Measurements from ENCODE around the gene KAT14. TPM values are rescaled to one million over a fixed set of nuclear protein-coding genes. Genes with fewer than 3 reads are reported as not detected.
"Not testable (repeated sequence)": the region's sequence is repeated elsewhere in the genome, so short reads cannot be mapped to it uniquely, and the experiment has no call there.

The KAT14 gene
- total RNA-seq, 1 experiment from 2014 or later, result 28.4 TPM

DNA sequence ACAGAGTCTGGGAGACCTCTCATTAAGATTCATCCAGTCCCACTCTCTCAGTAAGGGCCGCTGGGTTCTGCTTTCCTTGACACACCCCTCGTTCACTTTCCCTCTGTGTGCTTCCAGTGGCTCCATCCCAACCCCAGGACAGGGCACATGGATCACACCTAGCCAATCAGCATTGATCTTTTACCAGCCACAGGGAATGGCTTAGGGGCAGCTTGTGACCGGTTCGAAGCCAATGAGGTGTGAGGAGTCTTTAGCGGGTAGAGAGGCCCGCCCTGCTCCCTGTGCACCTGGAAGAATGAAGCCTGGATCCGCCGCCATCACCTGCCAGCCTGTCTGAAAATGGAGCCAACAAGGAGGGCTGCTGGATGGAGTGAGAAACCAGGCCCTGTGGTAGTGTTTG, 44.8 kb upstream of the KAT14 start:
- BruUV-seq (replicated peaks), result no TSS peak
- Histone ChIP-seq H3K4me1 (replicated peaks; ENCODE audit: insufficient read depth) (no peaks in the 10 kb centered on the region), H3K4me2 (no peak overlapping the region), H3K9me2 (ENCODE audit: insufficient read depth) (no peaks in the 10 kb centered on the region), H3K4me3 (no peak overlapping the region), H3K27me3 (ENCODE audit: insufficient read depth, low read depth) (no peaks in the 10 kb centered on the region), H2AFZ (no peak overlapping the region), H3F3A (ENCODE audit: insufficient read depth, low read depth) (no peaks in the 10 kb centered on the region), H3K9me3 (ENCODE audit: insufficient read depth, low read depth) (no peaks in the 10 kb centered on the region), H4K20me1 (ENCODE audit: insufficient read depth) (no peaks in the 10 kb centered on the region), H3K79me2 (ENCODE audit: low read depth) (no peaks in the 10 kb centered on the region), H3K36me3 (ENCODE audit: low read depth) (no peaks in the 10 kb centered on the region), H3K27ac (no peak overlapping the region)
- no peak for TF ChIP-seq EZH2 (IDR thresholded peaks at IDR 0.05; ENCODE audit: low read depth)
- no peak for TF ChIP-seq CTCF (conservative IDR thresholded peaks at IDR 0.05)
- POLR2A ChIA-PET (ENCODE audit: unreplicated experiment), result no interaction called here
- CTCF ChIA-PET, result interaction anchor here (0.6 kb wide), 1 partner anchor 97 kb away, joined by 4 read pairs; no protein-coding TSS in a partner anchor
- intact Hi-C loops (cut with micrococcal nuclease; ENCODE audit: unreplicated experiment), result no loop called here
- DNase-seq, result no peak

DNA sequence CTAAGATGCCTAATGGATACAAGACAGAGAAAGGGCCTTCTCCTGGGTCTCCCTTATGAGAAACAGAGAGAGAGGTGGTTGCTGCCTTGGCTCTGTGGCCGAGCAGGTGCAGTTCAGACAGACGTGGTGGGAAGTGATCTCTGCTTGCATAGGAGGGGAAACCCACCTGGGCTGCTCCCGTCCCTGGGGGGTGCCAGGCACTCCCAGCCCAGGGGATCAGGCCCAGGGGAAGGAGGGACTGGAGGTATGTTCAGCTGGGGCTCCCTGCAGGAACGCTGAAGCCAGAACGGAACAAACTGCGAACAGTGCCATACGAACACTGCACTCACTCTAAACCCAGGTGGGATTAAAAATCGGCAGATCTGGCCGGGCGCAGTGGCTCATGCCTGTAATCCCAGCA, 44.3 kb upstream of the KAT14 start:
- no peaks in the 10 kb centered on the region for H4K20me1 ChIP-seq (ENCODE audit: insufficient read depth)
- no peak overlapping the region for H3K4me3 ChIP-seq
- no TSS peak for BruUV-seq (replicated peaks)
- DNase-seq, result no peak
- no peak overlapping the region for H3K4me2 ChIP-seq
- intact Hi-C loops (cut with micrococcal nuclease; ENCODE audit: unreplicated experiment), result no loop called here
- H3K79me2 ChIP-seq (ENCODE audit: low read depth), result no peaks in the 10 kb centered on the region
- POLR2A ChIA-PET (ENCODE audit: unreplicated experiment), result no interaction called here
- no peaks in the 10 kb centered on the region for H3K36me3 ChIP-seq (ENCODE audit: low read depth)
- H3K9me3 ChIP-seq (ENCODE audit: insufficient read depth, low read depth), result no peaks in the 10 kb centered on the region
- H3K4me1 ChIP-seq (replicated peaks; ENCODE audit: insufficient read depth), result no peaks in the 10 kb centered on the region
- TF ChIP-seq CTCF (conservative IDR thresholded peaks at IDR 0.05) (no peak), EZH2 (IDR thresholded peaks at IDR 0.05; ENCODE audit: low read depth) (no peak)
- H3K27me3 ChIP-seq (ENCODE audit: insufficient read depth, low read depth), result no peaks in the 10 kb centered on the region
- no peak overlapping the region for H2AFZ ChIP-seq
- H3F3A ChIP-seq (ENCODE audit: insufficient read depth, low read depth), result no peaks in the 10 kb centered on the region
- H3K27ac ChIP-seq, result no peak overlapping the region
- CTCF ChIA-PET, result interaction anchor here (0.6 kb wide), 1 partner anchor 98 kb away, joined by 4 read pairs; no protein-coding TSS in a partner anchor
- H3K9me2 ChIP-seq (ENCODE audit: insufficient read depth), result no peaks in the 10 kb centered on the region

DNA sequence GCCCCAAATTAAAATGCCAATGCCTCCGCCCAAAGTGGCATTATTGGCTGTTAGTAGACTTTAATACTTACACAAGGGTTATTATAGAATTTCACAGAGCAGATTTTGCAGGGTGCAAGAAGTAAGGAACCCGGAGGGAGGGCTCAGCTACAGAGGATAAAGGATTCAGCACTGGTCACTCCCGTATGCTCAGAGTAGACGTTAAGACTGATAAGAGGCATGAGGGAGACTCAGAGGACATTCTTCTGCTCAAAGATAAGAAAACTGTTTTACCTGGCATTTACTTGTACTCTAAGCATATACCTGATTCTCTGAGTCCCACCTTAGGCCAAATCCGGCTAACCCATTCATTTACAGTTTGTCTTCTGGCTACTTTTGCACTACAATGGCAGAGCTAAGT, 43.5 kb upstream of the KAT14 start:
- no peak for TF ChIP-seq CTCF (conservative IDR thresholded peaks at IDR 0.05)
- no peak for TF ChIP-seq EZH2 (IDR thresholded peaks at IDR 0.05; ENCODE audit: low read depth)
- no peaks in the 10 kb centered on the region for H3K27me3 ChIP-seq (ENCODE audit: insufficient read depth, low read depth)
- ChIA-PET CTCF (no interaction called here), POLR2A (ENCODE audit: unreplicated experiment) (no interaction called here)
- no peak overlapping the region for H3K4me3 ChIP-seq
- no peaks in the 10 kb centered on the region for H3K79me2 ChIP-seq (ENCODE audit: low read depth)
- H3K36me3 ChIP-seq (ENCODE audit: low read depth), result no peaks in the 10 kb centered on the region
- H3K9me2 ChIP-seq (ENCODE audit: insufficient read depth), result no peaks in the 10 kb centered on the region
- H3K4me1 ChIP-seq (replicated peaks; ENCODE audit: insufficient read depth), result no peaks in the 10 kb centered on the region
- no peaks in the 10 kb centered on the region for H3F3A ChIP-seq (ENCODE audit: insufficient read depth, low read depth)
- no peaks in the 10 kb centered on the region for H4K20me1 ChIP-seq (ENCODE audit: insufficient read depth)
- no peak overlapping the region for H2AFZ ChIP-seq
- no peaks in the 10 kb centered on the region for H3K9me3 ChIP-seq (ENCODE audit: insufficient read depth, low read depth)
- no peak for DNase-seq
- no peak overlapping the region for H3K4me2 ChIP-seq
- intact Hi-C loops (cut with micrococcal nuclease; ENCODE audit: unreplicated experiment), result no loop called here
- H3K27ac ChIP-seq, result no peak overlapping the region
- no TSS peak for BruUV-seq (replicated peaks)

DNA sequence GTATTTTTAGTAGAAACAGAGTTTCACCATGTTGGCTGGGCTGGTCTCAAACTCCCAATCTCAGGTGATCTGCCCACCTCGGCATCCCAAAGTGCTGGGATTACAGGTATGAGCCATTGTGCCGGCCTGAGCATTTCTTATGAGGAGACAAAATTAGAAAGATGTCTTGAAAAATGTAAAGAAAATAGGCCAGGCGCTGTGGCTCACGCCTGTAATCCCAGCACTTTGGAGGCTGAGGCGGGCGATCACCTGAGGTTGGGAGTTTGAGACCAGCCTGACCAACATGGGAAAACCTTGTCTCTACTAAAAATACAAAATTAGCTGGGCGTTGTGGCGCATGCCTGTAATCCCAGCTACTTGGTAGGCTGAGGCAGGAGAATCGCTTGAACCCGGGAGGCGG, 37.1 kb upstream of the KAT14 start:
- H4K20me1 ChIP-seq (ENCODE audit: insufficient read depth); H3K9me2 ChIP-seq (ENCODE audit: insufficient read depth); intact Hi-C loops (cut with micrococcal nuclease; ENCODE audit: unreplicated experiment); DNase-seq; CTCF ChIA-PET; H3K27me3 ChIP-seq (ENCODE audit: insufficient read depth, low read depth); H3K27ac ChIP-seq; H3K4me1 ChIP-seq (replicated peaks; ENCODE audit: insufficient read depth); H2AFZ ChIP-seq; H3K36me3 ChIP-seq (ENCODE audit: low read depth); H3K4me2 ChIP-seq; POLR2A ChIA-PET (ENCODE audit: unreplicated experiment); H3K9me3 ChIP-seq (ENCODE audit: insufficient read depth, low read depth); BruUV-seq (replicated peaks); H3K79me2 ChIP-seq (ENCODE audit: low read depth); H3F3A ChIP-seq (ENCODE audit: insufficient read depth, low read depth); H3K4me3 ChIP-seq: not testable (repeated sequence)

All from PC-9 (cell line).